ENCODE results near the gene PCDHGA10.

- no peak for TF ChIP-seq EZH2phosphoT487 (IDR thresholded peaks at IDR 0.05; ENCODE audit: borderline replicate concordance, low read depth, low read length)
- no peak for TF ChIP-seq CTCF (conservative IDR thresholded peaks at IDR 0.05; ENCODE audit: low read length)
These were observed 23.4 kb upstream of the PCDHGA10 start for GRCh38 chr5:141389153-141390042.

Measured in OCI-LY7 (cell line).